WTC11 (cell line): ENCODE data around the gene FAM78B.

Experiments used
- ATF3 ChIP-seq: sonication (generic); formaldehyde crosslinking; conservative IDR thresholded peaks from 2 replicates; pipeline ENCODE4 v1.8.1; 2022; ENCODE audit warnings: mild to moderate bottlenecking, missing genetic modification reagents
- CTCF ChIP-seq: fragments of 200-600 bp; IDR thresholded peaks from 2 replicates; pipeline ENCODE4 v1.8.0; 2022; ENCODE audit warnings: antibody characterized with exemption
- E2F5 ChIP-seq: sonication (generic); formaldehyde crosslinking; IDR thresholded peaks from 2 replicates; pipeline ENCODE4 v1.8.1; 2022; ENCODE audit warnings: mild to moderate bottlenecking, moderate library complexity, missing genetic modification reagents
- ETV6 ChIP-seq: sonication (generic); formaldehyde crosslinking; IDR thresholded peaks from 2 replicates; pipeline ENCODE4 v1.8.1; 2022; ENCODE audit warnings: mild to moderate bottlenecking, missing genetic modification reagents
- FOXK1 ChIP-seq: sonication (generic); formaldehyde crosslinking; IDR thresholded peaks from 2 replicates; pipeline ENCODE4 v1.8.0; 2022; ENCODE audit warnings: mild to moderate bottlenecking, moderate library complexity, missing genetic modification reagents
- FOXP1 ChIP-seq: sonication (generic); formaldehyde crosslinking; IDR thresholded peaks from 2 replicates; pipeline ENCODE4 v1.8.0; 2022; ENCODE audit warnings: missing genetic modification reagents, mild to moderate bottlenecking, moderate library complexity, borderline replicate concordance
- JUN ChIP-seq: sonication (generic); formaldehyde crosslinking; IDR thresholded peaks from 2 replicates; pipeline ENCODE4 v1.8.0; 2023; ENCODE audit warnings: mild to moderate bottlenecking, missing genetic modification reagents
- KAT7 ChIP-seq: sonication (generic); formaldehyde crosslinking; IDR thresholded peaks from 2 replicates; pipeline ENCODE4 v1.8.1; 2023; ENCODE audit warnings: missing genetic modification reagents, mild to moderate bottlenecking, borderline replicate concordance
- MXD4 ChIP-seq: fragments of 250-450 bp; sonication (Bioruptor Pico); IDR thresholded peaks from 2 replicates; pipeline ENCODE4 v1.8.0; 2021; ENCODE audit warnings: mild to moderate bottlenecking, moderate library complexity, borderline replicate concordance
- NR1H2 ChIP-seq: sonication (generic); formaldehyde crosslinking; IDR thresholded peaks from 2 replicates; pipeline ENCODE4 v1.9.0; 2021; ENCODE audit warnings: mild to moderate bottlenecking, moderate library complexity, missing genetic modification reagents
- SP1 ChIP-seq: sonication (generic); formaldehyde crosslinking; conservative IDR thresholded peaks from 2 replicates; pipeline ENCODE4 v1.8.1; 2022; ENCODE audit warnings: missing genetic modification reagents
- TF ChIP-seq, protein P1 (sequence below): sonication (generic); formaldehyde crosslinking; IDR thresholded peaks from 2 replicates; pipeline ENCODE4 v1.8.1; 2022; ENCODE audit warnings: low read depth, missing genetic modification reagents, borderline replicate concordance

GRCh38 chr1:166153525-166154314 lies 13.1 kb downstream of the FAM78B start:
- no peak for TF ChIP-seq E2F5 (CRISPR knock-in tag)
- TF ChIP-seq KAT7 (CRISPR knock-in tag), result no peak
- no peak for TF ChIP-seq JUN (CRISPR knock-in tag)
- TF ChIP-seq, protein P1, sequence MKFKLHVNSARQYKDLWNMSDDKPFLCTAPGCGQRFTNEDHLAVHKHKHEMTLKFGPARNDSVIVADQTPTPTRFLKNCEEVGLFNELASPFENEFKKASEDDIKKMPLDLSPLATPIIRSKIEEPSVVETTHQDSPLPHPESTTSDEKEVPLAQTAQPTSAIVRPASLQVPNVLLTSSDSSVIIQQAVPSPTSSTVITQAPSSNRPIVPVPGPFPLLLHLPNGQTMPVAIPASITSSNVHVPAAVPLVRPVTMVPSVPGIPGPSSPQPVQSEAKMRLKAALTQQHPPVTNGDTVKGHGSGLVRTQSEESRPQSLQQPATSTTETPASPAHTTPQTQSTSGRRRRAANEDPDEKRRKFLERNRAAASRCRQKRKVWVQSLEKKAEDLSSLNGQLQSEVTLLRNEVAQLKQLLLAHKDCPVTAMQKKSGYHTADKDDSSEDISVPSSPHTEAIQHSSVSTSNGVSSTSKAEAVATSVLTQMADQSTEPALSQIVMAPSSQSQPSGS (CRISPR knock-in tag), result no peak
- TF ChIP-seq CTCF, result no peak
- no peak for TF ChIP-seq ETV6 (CRISPR knock-in tag)
- no peak for TF ChIP-seq SP1
- no peak for TF ChIP-seq ATF3 (CRISPR knock-in tag)
- TF ChIP-seq MXD4, result no peak
- no peak for TF ChIP-seq NR1H2 (CRISPR knock-in tag)
- no peak for TF ChIP-seq FOXK1 (CRISPR knock-in tag)
- no peak for TF ChIP-seq FOXP1 (CRISPR knock-in tag)
